ENCODE data around the gene REXO4. TPM values are rescaled to one million over a fixed set of nuclear protein-coding genes. Genes with fewer than 3 reads are reported as not detected.

REXO4 gene
- total and polyA plus RNA-seq, 9 of the 15 experiments (the other 6 are each of a cell fraction or from before 2014, with no cell fraction given), result 3.4 to 72.9 (median 31.1) TPM

DNA sequence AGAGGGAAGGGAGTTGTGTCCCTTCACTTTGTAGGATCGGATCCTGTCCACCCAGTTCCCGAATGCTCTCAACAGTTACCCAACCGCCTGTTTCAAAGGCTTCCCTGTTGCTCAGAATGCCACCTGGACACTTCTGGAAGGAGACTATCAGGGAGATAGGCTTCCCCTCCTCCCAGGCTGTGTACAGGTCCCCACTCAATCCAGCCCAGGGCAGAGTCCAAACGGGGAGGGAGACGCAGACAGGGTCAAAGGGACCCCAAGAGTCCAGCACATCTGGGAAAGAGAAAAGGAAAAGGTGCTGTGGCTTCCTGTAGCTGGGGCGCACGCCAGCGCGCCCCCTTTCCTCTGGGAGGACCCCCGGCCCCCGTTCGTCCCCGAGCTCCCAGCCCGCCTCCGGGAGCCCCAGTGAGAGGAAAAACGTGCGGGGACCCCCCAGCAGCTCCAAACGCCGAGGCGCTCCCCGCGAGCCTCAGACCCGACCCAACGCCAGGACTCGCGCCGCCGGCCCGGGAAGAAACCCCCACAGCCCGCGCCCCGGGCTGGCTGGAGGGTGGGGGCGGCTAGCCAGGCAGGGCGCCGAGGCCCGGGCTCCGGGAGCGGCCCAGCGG, 42.6 kb downstream of the REXO4 start:
- H3K36me3 ChIP-seq (ENCODE audit: control insufficient read depth, insufficient read depth, low read length), result peaks cover 39% of the 10 kb centered on the region
- H3K4me2 ChIP-seq (ENCODE audit: insufficient read depth, low read length), result peak overlapping the region; percentile 88
- ChIA-PET POLR2A (interaction anchor here (0.5 to 8.5 kb wide), 10 partner anchors 10 to 626 kb away, joined by 3 to 109 read pairs (median 4); partner anchors contain the start of genes MED22, RPL7A, SURF1 and SURF2), CTCF (ENCODE audit: low intra/inter-chr PET ratio) (interaction anchor here (0.9 kb wide), 1 partner anchor 19 kb away, joined by 4 read pairs; the partner anchor contains the start of gene SURF2)
- H3K79me2 ChIP-seq (ENCODE audit: control insufficient read depth, insufficient read depth, low read length), result peaks cover 64% of the 10 kb centered on the region
- peak overlapping the region; percentile 87 for H3K4me3 ChIP-seq
- ATAC-seq, result peak; percentile 42
- H2AFZ ChIP-seq (ENCODE audit: low read depth, low read length), result 0 out of 2 replicates have a peak overlapping the region, but pooled peaks have one; percentile 64
- intact Hi-C loops (cut with micrococcal nuclease), result no loop called here
- peaks cover 43 to 53% of the 10 kb centered on the region in 2 experiments; a peak in 4 of 5 replicates for H3K4me1 ChIP-seq (replicated peaks in 1 of 2; ENCODE audit: control insufficient read depth in 2 of 2, insufficient read depth in 2 of 2, low read length in 2 of 2)
- H3K9me3 ChIP-seq (replicated peaks; ENCODE audit: control insufficient read depth, insufficient read depth, low read depth, low read length), result no peaks in the 10 kb centered on the region
- BruUV-seq (replicated peaks), result no TSS peak
- H3K9ac ChIP-seq (ENCODE audit: insufficient read depth in 1 of 2, low read depth in 2 of 2, low read length in 2 of 2), result peak overlapping the region; percentile 97
- H3K27me3 ChIP-seq (ENCODE audit: control insufficient read depth in 2 of 2, insufficient read depth in 2 of 2, low read length in 2 of 2), result no peaks in the 10 kb centered on the region
- H3K9me1 ChIP-seq (ENCODE audit: control insufficient read depth, insufficient read depth, low read length), result peaks cover 18% of the 10 kb centered on the region
- FAIRE-seq, result no peak
- WGBS (ENCODE audit: insufficient coverage, low coverage, missing lambda C conversion rate), result under 1% methylated on average over 20 of the region's 39 CpGs
- in situ Hi-C loops (cut with MboI), result no loop called here
- H3K27ac ChIP-seq (ENCODE audit: extremely low read depth, low read depth, low read length), result peak overlapping the region; percentile 97
- H4K20me1 ChIP-seq (replicated peaks; ENCODE audit: control insufficient read depth, insufficient read depth, low read length), result peaks cover 35% of the 10 kb centered on the region
- DNase-seq (ENCODE audit: extremely low read depth in 1 of 4, low spot score in 3 of 4), result peak in 2 of 4 experiments; percentile 56 to 62
- no peak for TF ChIP-seq SMARCE1 (IDR thresholded peaks at IDR 0.05)
- peak; percentile 31; the same call in 1 of the 2 replicates for TF ChIP-seq FOSL1 (tag; conservative IDR thresholded peaks at IDR 0.05)
- no peak for TF ChIP-seq NCOA4 (IDR thresholded peaks at IDR 0.05; ENCODE audit: partially characterized antibody)
- no peak for TF ChIP-seq SMARCB1 (IDR thresholded peaks at IDR 0.05; ENCODE audit: insufficient read length, low read depth)
- TF ChIP-seq ZNF174 (CRISPR knock-in tag; IDR thresholded peaks at IDR 0.05), result no peak
- no peak for TF ChIP-seq ZBTB17 (CRISPR knock-in tag; IDR thresholded peaks at IDR 0.05)
- TF ChIP-seq STAT6 (CRISPR knock-in tag; IDR thresholded peaks at IDR 0.05), result no peak
- peak; percentile 75; the same call in 1 of the 2 replicates for TF ChIP-seq BRD4 (IDR thresholded peaks at IDR 0.05)
- TF ChIP-seq ZC3H8 (IDR thresholded peaks at IDR 0.05), result no peak
- no peak for TF ChIP-seq BRF1 (IDR thresholded peaks at IDR 0.05; ENCODE audit: borderline replicate concordance, extremely low read depth, insufficient read length)
- TF ChIP-seq ADNP (tag; IDR thresholded peaks at IDR 0.05), result no peak
- no peak for TF ChIP-seq ZMIZ1 (IDR thresholded peaks at IDR 0.05; ENCODE audit: low read depth in 2 of 2, low read length in 2 of 2)
- TF ChIP-seq SIN3A (IDR thresholded peaks at IDR 0.05; ENCODE audit: borderline replicate concordance in 2 of 2, control insufficient read depth in 1 of 2, low read depth in 2 of 2, low read length in 2 of 2), result peak in 1 of 2 experiments; percentile 28; a peak in 1 of 4 replicates
- TF ChIP-seq ZNF512 (tag; IDR thresholded peaks at IDR 0.05), result no peak
